HEK293 (cell line): ENCODE measurements around the gene KRTAP21-1.

Experiments used
- CTCF ChIA-PET: fragments of 350-600 bp; formaldehyde crosslinking; extraction: SDS; loops from one replicate; lab custom pipeline; 2021; ENCODE audit warnings: antibody characterized with exemption; lab: Yijun Ruan, JAX
- POLR2A ChIA-PET: fragments of 300-600 bp; formaldehyde crosslinking; extraction: SDS; loops from one replicate; lab custom pipeline; 2020; ENCODE audit warnings: antibody characterized with exemption, inconsistent platforms; lab: Yijun Ruan, JAX
- H3K27ac ChIP-seq: fragments of 200-500 bp; sonication (Bioruptor generic); 2 replicates; pipeline ENCODE4 v1.5.1; 2014; ENCODE audit warnings: low read depth, low read length, control low read depth, inconsistent platforms; ENCODE audit errors: extremely low read depth
- H3K36me3 ChIP-seq, 2 experiments: fragments of 200-500 bp in 1 of 2; sonication (Bioruptor generic) in 1 of 2; 1 replicate in 1 of 2; 2 replicates in 1 of 2; pipeline ENCODE4 v1.5.1; 2014 to 2017; ENCODE audit warnings: inconsistent platforms in 2 of 2, low read length in 2 of 2; ENCODE audit not compliant: control insufficient read depth in 2 of 2, insufficient read depth in 1 of 2
- H3K4me1 ChIP-seq: fragments of 200-500 bp; sonication (Bioruptor generic); 2 replicates; pipeline ENCODE4 v1.5.1; 2014; ENCODE audit warnings: mild to moderate bottlenecking, low read length, inconsistent platforms; ENCODE audit not compliant: control insufficient read depth, insufficient read depth
- H3K4me3 ChIP-seq: 2 replicates; pipeline ENCODE4 v1.5.1; 2011; ENCODE audit warnings: low read depth, mild to moderate bottlenecking, control low read depth, low read length, moderate library complexity
- H3K9me3 ChIP-seq: fragments of 200-500 bp; sonication (Bioruptor generic); 2 replicates; pipeline ENCODE4 v1.5.1; 2014; ENCODE audit warnings: low read depth, low read length, inconsistent platforms; ENCODE audit not compliant: control insufficient read depth, insufficient read depth
- GLIS2 ChIP-seq: fragments of 450-650 bp; formaldehyde crosslinking; IDR thresholded peaks from 2 replicates; pipeline ENCODE4 v1.5.1; 2016; ENCODE audit warnings: missing biosample characterization, missing genetic modification characterization
- HOXA7 ChIP-seq: sonication (generic); formaldehyde crosslinking; IDR thresholded peaks from 2 replicates; pipeline ENCODE4 v1.8.1; 2022; ENCODE audit warnings: missing genetic modification reagents, borderline replicate concordance
- HOXD13 ChIP-seq: sonication (generic); formaldehyde crosslinking; IDR thresholded peaks from 2 replicates; pipeline ENCODE4 v1.8.0; 2022; ENCODE audit warnings: missing genetic modification reagents, borderline replicate concordance
- PRDM1 ChIP-seq: fragments of 450-650 bp; formaldehyde crosslinking; IDR thresholded peaks from 2 replicates; pipeline ENCODE4; 2016; ENCODE audit warnings: missing biosample characterization, missing genetic modification characterization
- RBAK ChIP-seq: fragments of 450-650 bp; formaldehyde crosslinking; IDR thresholded peaks from 2 replicates; pipeline ENCODE4 v1.5.1; 2016; ENCODE audit warnings: missing biosample characterization, missing genetic modification characterization
- REPIN1 ChIP-seq: fragments of 450-650 bp; formaldehyde crosslinking; IDR thresholded peaks from 2 replicates; pipeline ENCODE4 v1.5.1; 2017; ENCODE audit warnings: missing biosample characterization, missing genetic modification characterization, low read depth
- ZBTB1 ChIP-seq: fragments of 450-650 bp; formaldehyde crosslinking; IDR thresholded peaks from 2 replicates; pipeline ENCODE4 v1.5.1; 2016; ENCODE audit warnings: missing biosample characterization, missing genetic modification characterization
- ZBTB10 ChIP-seq: fragments of 450-650 bp; formaldehyde crosslinking; IDR thresholded peaks from 2 replicates; pipeline ENCODE4 v1.5.1; 2016; ENCODE audit warnings: missing biosample characterization, missing genetic modification characterization
- ZEB2 ChIP-seq: fragments of 450-650 bp; formaldehyde crosslinking; IDR thresholded peaks from 2 replicates; pipeline ENCODE4 v1.5.1; 2016; ENCODE audit warnings: missing biosample characterization, missing genetic modification characterization
- ZFP37 ChIP-seq: fragments of 450-650 bp; formaldehyde crosslinking; IDR thresholded peaks from 2 replicates; pipeline ENCODE4 v1.5.1; 2016; ENCODE audit warnings: missing biosample characterization, missing genetic modification characterization
- ZNF10 ChIP-seq: fragments of 450-650 bp; formaldehyde crosslinking; IDR thresholded peaks from 2 replicates; pipeline ENCODE4 v1.5.1; 2017; ENCODE audit warnings: missing biosample characterization, missing genetic modification characterization
- ZNF211 ChIP-seq: fragments of 450-650 bp; formaldehyde crosslinking; IDR thresholded peaks from 2 replicates; pipeline ENCODE4 v1.5.1; 2016; ENCODE audit warnings: low read depth, missing biosample characterization, missing genetic modification characterization
- ZNF292 ChIP-seq: fragments of 450-650 bp; formaldehyde crosslinking; IDR thresholded peaks from 2 replicates; pipeline ENCODE4 v1.5.1; 2016; ENCODE audit warnings: low read depth, missing biosample characterization, missing genetic modification characterization, borderline replicate concordance
- ZNF335 ChIP-seq: fragments of 450-650 bp; formaldehyde crosslinking; conservative IDR thresholded peaks from 2 replicates; pipeline ENCODE4 v1.5.1; 2016; ENCODE audit warnings: missing biosample characterization, missing genetic modification characterization
- ZNF350 ChIP-seq: fragments of 450-650 bp; formaldehyde crosslinking; IDR thresholded peaks from 2 replicates; pipeline ENCODE4 v1.5.0; 2017; ENCODE audit warnings: missing biosample characterization, mild to moderate bottlenecking, missing genetic modification characterization
- ZNF501 ChIP-seq: fragments of 450-650 bp; formaldehyde crosslinking; IDR thresholded peaks from 2 replicates; pipeline ENCODE4 v1.5.1; 2016; ENCODE audit warnings: missing biosample characterization, missing genetic modification characterization
- ZNF610 ChIP-seq: fragments of 450-650 bp; formaldehyde crosslinking; IDR thresholded peaks from 2 replicates; pipeline ENCODE4 v1.5.1; 2016; ENCODE audit warnings: missing biosample characterization, missing genetic modification characterization, borderline replicate concordance
- ZNF670 ChIP-seq: fragments of 450-650 bp; formaldehyde crosslinking; IDR thresholded peaks from 2 replicates; pipeline ENCODE4 v1.5.1; 2016; ENCODE audit warnings: missing biosample characterization, missing genetic modification characterization, low read depth
- TF ChIP-seq, protein P1 (sequence below): fragments of 450-650 bp; formaldehyde crosslinking; conservative IDR thresholded peaks from 2 replicates; pipeline ENCODE4 v1.5.1; 2016; ENCODE audit warnings: low read depth, missing biosample characterization, missing genetic modification characterization
- TF ChIP-seq, protein P2 (sequence below): fragments of 450-650 bp; IDR thresholded peaks from 2 replicates; pipeline ENCODE4 v1.5.1; 2018; ENCODE audit warnings: missing biosample characterization, mild to moderate bottlenecking, missing genetic modification characterization

KRTAP21-1 gene

GRCh38 chr21:30760776-30761175 lies 5.5 kb upstream of the KRTAP21-1 start (continued):
- TF ChIP-seq, protein P1, sequence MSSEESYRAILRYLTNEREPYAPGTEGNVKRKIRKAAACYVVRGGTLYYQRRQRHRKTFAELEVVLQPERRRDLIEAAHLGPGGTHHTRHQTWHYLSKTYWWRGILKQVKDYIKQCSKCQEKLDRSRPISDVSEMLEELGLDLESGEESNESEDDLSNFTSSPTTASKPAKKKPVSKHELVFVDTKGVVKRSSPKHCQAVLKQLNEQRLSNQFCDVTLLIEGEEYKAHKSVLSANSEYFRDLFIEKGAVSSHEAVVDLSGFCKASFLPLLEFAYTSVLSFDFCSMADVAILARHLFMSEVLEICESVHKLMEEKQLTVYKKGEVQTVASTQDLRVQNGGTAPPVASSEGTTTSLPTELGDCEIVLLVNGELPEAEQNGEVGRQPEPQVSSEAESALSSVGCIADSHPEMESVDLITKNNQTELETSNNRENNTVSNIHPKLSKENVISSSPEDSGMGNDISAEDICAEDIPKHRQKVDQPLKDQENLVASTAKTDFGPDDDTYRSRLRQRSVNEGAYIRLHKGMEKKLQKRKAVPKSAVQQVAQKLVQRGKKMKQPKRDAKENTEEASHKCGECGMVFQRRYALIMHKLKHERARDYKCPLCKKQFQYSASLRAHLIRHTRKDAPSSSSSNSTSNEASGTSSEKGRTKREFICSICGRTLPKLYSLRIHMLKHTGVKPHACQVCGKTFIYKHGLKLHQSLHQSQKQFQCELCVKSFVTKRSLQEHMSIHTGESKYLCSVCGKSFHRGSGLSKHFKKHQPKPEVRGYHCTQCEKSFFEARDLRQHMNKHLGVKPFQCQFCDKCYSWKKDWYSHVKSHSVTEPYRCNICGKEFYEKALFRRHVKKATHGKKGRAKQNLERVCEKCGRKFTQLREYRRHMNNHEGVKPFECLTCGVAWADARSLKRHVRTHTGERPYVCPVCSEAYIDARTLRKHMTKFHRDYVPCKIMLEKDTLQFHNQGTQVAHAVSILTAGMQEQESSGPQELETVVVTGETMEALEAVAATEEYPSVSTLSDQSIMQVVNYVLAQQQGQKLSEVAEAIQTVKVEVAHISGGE (tag by site-specific recombination) = no peak
- TF ChIP-seq, all 188 proteins: peak for 0

DNA sequence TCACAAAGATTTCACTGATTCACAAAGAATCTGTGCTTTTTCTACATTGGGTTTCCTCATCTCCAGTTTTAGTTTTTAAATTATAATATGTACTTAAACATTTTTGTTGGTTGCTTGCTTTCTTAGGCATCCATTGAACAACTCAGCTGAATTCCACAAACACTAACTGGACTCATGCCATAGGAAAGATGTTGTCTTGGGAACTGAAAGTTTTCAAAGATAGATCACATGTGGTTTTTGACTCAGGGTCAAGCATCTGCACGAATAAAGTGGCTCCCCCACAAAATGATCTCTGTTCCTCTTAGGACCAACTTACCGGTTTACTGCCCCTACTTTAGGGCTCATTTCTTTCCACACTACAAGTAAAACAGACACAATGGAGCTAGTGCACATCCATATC lies 3.1 kb upstream of the KRTAP21-1 start:
- no peaks in the 10 kb centered on the region for H3K36me3 ChIP-seq
- H3K27ac ChIP-seq = no peak overlapping the region
- H3K9me3 ChIP-seq = no peaks in the 10 kb centered on the region
- TF ChIP-seq PRDM1 (tag by site-specific recombination) = no peak
- TF ChIP-seq GLIS2 (tag by site-specific recombination) = no peak
- no peak for TF ChIP-seq ZNF335 (tag by site-specific recombination)
- TF ChIP-seq ZNF350 = no peak
- no peak for TF ChIP-seq HOXA7 (CRISPR knock-in tag)
- TF ChIP-seq ZEB2 (tag by site-specific recombination) = no peak
- no peak for TF ChIP-seq REPIN1
- TF ChIP-seq ZNF610 = no peak
- TF ChIP-seq, protein P2, sequence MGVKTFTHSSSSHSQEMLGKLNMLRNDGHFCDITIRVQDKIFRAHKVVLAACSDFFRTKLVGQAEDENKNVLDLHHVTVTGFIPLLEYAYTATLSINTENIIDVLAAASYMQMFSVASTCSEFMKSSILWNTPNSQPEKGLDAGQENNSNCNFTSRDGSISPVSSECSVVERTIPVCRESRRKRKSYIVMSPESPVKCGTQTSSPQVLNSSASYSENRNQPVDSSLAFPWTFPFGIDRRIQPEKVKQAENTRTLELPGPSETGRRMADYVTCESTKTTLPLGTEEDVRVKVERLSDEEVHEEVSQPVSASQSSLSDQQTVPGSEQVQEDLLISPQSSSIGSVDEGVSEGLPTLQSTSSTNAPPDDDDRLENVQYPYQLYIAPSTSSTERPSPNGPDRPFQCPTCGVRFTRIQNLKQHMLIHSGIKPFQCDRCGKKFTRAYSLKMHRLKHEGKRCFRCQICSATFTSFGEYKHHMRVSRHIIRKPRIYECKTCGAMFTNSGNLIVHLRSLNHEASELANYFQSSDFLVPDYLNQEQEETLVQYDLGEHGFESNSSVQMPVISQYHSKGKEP (tag by site-specific recombination) = no peak
- TF ChIP-seq ZNF211 (tag by site-specific recombination) = no peak
- TF ChIP-seq HOXD13 (CRISPR knock-in tag) = no peak
- TF ChIP-seq ZNF670 (tag by site-specific recombination) = no peak
- no peak for TF ChIP-seq ZBTB1 (tag by site-specific recombination)
- no peak for TF ChIP-seq ZNF292 (tag by site-specific recombination)
- TF ChIP-seq ZNF10 (tag by site-specific recombination) = no peak
- no peak for TF ChIP-seq ZFP37
- no peak for TF ChIP-seq ZBTB10 (tag by site-specific recombination)
- no peak for TF ChIP-seq RBAK
- TF ChIP-seq ZNF501 = no peak
- no peaks in the 10 kb centered on the region for H3K4me1 ChIP-seq
- POLR2A ChIA-PET = no interaction called here
- H3K4me3 ChIP-seq = no peak overlapping the region
- CTCF ChIA-PET = no interaction called here
